ENCODE results near the gene DR1.

DR1 gene

DNA sequence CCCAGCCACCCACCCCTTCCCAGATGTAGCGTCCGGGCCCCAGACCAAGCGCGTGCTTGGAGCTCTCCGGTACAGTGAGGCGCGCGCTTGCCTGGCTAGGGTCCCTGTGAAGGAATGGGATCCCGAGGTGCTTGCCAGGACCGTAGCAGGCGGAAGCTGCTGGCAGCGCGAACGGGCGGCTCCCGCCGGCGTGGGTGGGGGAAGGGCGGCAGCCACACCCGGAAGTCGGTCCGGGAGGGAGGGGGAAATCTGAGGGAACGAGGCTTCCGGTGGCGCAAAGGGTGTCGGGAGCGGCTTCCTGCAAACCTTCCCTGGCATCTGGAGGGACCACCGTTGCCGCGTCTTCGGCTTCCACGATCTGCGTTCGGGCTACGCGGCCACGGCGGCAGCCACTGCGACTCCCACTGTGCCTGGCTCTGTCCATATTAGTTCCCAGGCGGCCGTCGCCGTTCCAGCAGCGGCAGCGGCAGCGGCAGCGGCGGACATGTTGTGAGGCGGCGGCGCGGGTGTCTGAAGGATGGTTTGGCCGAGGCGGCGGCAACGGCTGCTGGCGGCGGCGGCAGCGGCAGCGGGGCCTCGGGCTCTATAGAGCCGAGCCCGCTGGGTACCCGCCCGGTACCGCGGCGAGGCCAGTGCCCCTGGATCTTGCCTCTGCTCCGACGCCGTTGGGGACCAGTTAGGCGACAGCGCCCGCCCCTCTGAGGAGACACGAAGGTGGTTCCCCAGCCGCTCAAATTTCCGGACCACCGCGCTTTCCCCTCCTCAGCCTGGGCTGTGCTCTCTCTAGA is at the start of gene DR1:
Gene DR1, plus strand, starts transcription at position 275 of the 788 bp plus-strand sequence. CDS start 739 bp downstream, outside the sequence.
- in situ Hi-C loops (cut with MboI; ENCODE audit: low sequenced_read_pairs), result no loop called here

GRCh38 chr1:93296555-93297154 is 49.1 kb upstream of the DR1 start:
- in situ Hi-C loops (cut with MboI; ENCODE audit: low sequenced_read_pairs), result no loop called here

DNA sequence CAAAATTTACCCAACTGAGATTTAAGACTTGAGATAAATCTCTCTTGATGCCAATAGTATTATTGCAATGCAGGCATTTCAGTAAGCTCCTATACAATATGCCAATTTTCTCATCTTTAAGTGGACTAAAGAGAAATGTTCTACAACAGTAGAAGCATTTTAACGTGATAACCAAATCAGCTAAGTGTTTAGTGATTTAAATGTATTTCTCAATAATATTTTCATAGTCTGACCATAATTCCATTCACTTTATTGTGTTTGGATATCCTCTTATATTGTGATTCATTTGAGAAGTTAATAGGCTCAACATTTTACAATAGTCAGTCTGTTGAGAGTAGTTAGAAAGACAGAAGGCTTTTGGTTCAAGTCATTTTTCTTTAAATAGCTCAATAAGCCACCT is 44.6 kb upstream of the DR1 start:
- in situ Hi-C loops (cut with MboI; ENCODE audit: low sequenced_read_pairs), result loop anchor here (10.0 to 25.0 kb wide), 2 partner anchors 324 to 536 kb away; no protein-coding TSS in a partner anchor

GRCh38 chr1:93302078-93302477 is 43.6 kb upstream of the DR1 start:
- in situ Hi-C loops (cut with MboI; ENCODE audit: low sequenced_read_pairs), result loop anchor here (10.0 to 25.0 kb wide), 2 partner anchors 323 to 535 kb away; no protein-coding TSS in a partner anchor

- in situ Hi-C loops (cut with MboI; ENCODE audit: low sequenced_read_pairs), result loop anchor here (10.0 to 25.0 kb wide), 2 partner anchors 320 to 533 kb away; no protein-coding TSS in a partner anchor
These were observed 41.0 kb upstream of the DR1 start for GRCh38 chr1:93304716-93305138.

DNA sequence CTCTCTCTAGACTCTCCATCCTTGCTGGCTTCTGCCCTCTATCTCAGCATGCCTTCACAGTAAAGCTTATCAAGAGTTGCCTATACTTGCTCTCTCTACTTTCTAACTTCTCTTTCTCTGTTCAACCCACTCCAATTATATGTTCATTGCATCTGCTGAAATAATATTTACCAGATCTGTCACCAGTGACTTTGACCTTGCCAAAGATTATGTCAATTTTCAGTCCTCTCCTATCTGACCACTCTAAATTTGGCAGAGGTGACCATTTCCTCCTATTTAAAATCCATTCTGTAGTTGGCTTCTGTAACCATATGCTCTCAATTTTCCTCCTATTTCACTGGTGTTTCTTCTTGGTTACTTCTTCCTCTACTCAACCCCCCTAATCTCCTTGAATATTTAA is 38.8 kb upstream of the DR1 start:
- in situ Hi-C loops (cut with MboI; ENCODE audit: low sequenced_read_pairs), result loop anchor here (10.0 to 25.0 kb wide), 2 partner anchors 318 to 530 kb away; no protein-coding TSS in a partner anchor

GRCh38 chr1:93313026-93313425 is 32.7 kb upstream of the DR1 start:
- in situ Hi-C loops (cut with MboI; ENCODE audit: low sequenced_read_pairs), result loop anchor here (10.0 to 25.0 kb wide), 2 partner anchors 112 to 524 kb away; no protein-coding TSS in a partner anchor

DNA sequence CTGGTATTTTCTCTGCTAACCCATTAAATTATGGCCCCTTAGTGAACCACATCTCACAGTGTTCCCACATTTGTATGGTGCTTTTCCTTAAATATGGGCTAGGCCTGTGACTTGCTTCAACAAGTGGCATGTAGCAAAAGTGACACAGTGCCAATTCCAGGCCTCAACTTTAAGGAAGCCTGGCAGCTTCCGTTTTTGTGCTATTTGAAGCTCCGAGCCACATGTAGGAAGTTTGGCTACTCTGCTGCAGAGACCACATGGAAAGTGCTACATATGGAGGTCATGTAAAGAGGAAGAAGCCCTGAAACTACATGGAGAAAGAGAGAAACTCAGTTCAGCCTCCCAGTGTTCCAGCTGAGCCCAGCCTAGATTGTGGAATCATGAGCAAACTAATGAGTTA is 28.5 kb upstream of the DR1 start:
- in situ Hi-C loops (cut with MboI; ENCODE audit: low sequenced_read_pairs), result loop anchor here (10.0 to 25.0 kb wide), 2 partner anchors 108 to 520 kb away; no protein-coding TSS in a partner anchor

DNA sequence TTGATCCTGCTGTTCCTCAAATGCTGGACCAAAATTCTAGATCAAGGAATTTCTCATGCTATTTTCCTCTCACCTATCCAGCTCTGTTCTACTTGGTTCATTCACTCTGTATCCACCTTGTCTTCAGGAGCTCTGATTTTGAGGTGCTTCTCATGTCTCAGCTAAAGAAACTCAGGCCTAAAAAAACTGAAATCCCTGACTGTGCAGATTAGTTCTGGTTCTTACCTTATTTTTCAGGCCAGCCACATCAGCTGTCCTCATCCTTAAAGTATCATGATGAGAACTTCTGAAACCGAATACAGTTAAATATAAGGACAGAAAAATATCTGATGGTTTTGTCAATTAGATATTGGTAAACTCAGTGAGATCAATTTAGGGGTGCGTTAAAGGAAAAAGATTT is 27.8 kb upstream of the DR1 start:
- in situ Hi-C loops (cut with MboI; ENCODE audit: low sequenced_read_pairs), result loop anchor here (10.0 to 25.0 kb wide), 2 partner anchors 107 to 519 kb away; no protein-coding TSS in a partner anchor

DNA sequence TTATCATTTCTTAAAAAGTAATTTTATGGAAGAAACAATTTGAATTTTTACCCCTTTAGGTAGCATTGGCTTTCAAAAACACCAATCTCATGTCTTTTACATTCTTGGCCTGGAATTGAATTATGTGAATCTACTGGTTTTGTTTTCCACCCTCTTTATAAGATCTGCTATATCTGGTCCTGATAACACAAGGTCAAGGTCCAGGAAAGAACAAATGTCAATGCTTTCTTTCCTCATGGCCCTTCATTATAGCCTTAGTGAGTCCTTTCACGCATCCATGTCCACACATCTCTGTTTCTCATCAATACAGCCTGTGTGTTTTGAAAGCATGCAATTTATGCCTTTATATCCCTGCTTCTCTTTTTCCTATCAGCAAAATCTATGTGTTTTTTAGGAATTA is 24.0 kb upstream of the DR1 start:
- in situ Hi-C loops (cut with MboI; ENCODE audit: low sequenced_read_pairs), result loop anchor here (25.0 kb wide), 1 partner anchor 516 kb away; no protein-coding TSS in a partner anchor

- in situ Hi-C loops (cut with MboI; ENCODE audit: low sequenced_read_pairs), result loop anchor here (25.0 kb wide), 1 partner anchor 515 kb away; no protein-coding TSS in a partner anchor
These were observed 23.4 kb upstream of the DR1 start for GRCh38 chr1:93322349-93322748.

DNA sequence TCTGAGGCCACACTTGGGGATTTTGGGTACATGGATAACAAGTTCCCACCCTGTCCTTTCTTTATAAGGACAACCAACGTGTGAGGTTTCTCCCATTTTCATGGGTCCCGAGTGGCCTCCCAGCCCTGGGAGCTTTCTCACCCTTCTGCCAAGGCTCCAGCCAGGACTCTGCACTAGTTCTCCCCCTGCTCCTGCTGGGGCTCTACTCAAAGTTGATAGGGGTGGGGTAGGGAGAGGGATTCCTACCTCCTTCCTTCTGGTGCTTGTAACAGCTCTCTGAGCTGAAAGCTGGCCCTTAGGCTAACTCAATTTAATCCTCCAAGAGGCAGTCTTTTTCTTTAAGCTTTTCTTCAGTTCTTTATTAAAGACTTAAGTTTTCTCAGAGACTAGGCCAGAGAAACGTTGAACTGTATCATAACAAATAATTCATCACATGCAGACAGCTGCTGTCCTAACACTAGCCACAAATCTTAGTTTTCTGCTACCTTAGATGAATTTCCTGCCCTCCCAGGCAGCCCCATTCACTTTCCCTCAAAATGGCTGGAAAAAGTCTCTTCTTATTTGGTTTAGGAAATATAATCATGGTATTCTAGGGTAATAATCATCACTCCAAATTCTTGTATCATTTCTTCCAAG is 22.4 kb upstream of the DR1 start:
- in situ Hi-C loops (cut with MboI; ENCODE audit: low sequenced_read_pairs), result loop anchor here (25.0 kb wide), 1 partner anchor 514 kb away; no protein-coding TSS in a partner anchor

DNA sequence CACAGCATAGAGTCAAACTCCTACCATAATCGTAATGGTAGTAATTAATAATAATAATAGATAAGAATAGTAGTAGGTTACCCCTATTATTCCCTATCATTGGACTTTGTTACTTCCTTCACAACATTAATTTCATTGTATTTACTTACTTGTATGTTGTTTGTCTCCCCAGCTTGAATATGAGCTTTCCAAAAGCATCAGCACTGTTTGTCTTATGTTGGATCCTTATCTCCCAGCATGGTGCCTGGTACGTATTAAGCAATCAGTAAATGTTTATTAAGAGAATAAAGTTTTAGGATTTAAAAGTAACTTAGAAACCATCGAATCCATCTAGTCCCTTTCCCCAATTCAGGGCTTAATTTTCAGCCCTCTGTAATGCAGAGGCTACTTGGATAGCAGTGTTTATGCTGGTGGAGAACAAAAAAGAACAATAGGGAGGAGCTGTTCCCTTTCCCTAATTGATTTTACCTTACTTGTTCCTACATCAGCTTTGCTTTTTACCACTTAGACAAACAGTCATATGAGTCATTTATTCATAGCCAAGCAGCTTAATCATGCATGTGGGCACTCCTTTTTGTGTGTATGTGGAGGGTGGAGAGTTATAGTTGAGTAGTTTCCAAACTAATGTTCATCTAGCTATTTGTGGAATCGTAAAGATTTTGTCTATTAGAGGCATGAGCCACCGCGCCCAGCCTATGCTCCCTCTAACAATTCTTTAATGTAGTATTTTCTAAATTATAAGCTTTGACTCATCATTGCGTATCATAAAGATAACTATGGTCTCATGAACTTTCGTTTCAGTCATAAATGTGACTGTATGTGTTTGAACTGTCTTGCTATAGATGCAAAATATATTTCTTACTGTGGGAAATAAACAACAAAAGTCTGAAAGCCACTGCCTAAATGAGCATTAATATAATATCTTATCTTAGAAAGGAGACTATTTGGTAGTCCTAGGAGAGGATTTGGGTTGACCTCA is 20.9 kb upstream of the DR1 start:
- in situ Hi-C loops (cut with MboI; ENCODE audit: low sequenced_read_pairs), result loop anchor here (25.0 kb wide), 1 partner anchor 513 kb away; no protein-coding TSS in a partner anchor

DNA sequence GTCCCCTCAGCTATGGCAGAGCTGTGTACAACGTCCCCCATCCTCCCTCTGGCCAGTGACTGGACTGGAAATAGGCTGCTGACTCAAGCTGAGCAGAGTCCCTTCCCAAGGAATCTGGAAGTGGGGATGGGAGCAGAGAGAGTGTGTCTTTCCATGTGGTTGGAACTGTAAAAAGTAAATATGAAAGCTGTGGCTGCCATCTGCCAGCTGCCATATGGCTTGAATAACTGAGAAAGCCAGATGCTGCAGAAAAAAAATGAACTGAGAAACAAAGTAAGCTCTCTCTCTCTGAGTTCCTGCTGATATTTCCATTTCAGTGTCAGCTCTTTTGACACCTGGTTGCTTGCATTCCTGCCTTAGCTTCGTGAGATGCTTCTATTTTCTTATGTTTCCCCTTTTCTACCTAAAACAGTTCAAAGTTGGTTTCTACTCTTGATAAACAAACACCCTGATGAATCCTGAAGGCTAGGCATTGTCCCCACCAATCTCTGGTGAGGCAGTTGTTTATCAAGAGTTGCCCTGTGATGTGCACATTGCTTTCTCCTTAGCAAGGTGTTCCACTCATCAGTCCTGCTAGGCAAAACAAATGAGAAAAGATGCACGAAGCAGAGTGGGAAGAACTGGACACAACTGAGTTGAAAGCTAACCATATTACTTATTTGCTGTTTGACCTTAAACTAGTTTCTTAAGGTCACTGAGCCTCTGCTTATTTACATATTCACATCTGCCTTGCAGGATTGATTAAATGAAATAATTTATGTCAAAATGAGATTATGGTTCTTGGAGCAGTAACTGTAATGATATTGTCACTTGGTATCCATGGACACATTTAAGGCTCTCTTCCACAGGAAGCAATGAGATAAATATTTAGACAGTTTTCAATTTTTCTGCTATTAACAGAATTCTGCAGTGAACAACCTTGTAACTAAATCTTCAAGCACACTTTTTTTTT is 16.6 kb upstream of the DR1 start:
- in situ Hi-C loops (cut with MboI; ENCODE audit: low sequenced_read_pairs), result no loop called here

DNA sequence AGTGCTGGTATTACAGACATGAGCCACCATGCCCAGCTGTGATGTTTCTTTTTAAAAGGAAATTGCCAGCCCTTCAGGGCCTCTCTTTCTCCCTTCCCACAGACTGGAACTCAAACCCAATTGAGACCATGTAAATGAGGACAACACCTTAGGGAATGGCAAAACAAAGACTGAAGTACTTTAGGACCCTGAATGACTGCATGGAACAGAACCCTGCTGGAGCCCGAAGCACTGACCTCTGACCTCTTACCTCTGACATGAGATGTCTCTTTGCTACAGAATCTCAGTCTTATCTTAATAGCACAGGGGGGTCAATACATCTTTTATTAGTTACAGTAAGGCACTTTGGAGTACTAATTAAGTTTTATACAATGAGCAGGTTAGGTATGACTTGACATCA is 15.5 kb upstream of the DR1 start:
- in situ Hi-C loops (cut with MboI; ENCODE audit: low sequenced_read_pairs), result no loop called here

DNA sequence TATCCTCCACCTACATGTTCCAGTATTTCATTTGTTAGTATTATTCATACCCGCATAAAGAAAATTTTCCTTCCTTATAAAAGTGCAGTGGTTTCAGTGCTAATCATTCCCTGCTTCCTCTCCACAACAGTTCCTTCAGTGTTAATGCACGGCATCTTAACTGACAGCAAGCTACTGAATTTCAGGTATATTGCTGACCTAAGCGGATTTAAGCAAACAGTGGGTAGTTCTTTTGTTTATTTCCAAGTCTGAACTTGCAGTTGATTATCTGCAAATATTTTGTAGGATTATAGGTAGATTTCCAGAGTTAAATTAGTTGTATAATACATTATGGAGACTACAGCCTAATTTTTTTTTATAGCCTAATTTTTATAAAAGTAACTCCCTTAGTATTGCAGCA is 15.1 kb upstream of the DR1 start:
- in situ Hi-C loops (cut with MboI; ENCODE audit: low sequenced_read_pairs), result no loop called here

DNA sequence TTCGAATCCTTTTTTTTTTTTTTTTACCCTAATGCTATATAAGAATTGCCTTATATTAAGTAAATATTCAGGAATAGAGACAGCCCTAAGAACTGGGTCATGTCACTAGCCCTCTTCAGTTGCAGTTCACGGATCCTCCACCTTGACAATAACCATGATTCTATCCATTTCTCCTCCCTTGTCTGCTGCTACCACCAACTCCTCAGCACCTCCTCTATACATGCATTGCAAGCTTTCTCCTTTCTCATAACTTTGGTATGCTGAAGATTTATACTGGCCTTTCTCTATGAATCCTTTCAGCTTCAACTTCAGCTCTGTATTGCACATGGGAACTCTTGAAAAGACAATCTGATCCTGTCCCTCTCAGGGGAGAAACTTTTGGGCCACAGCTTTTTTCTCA is 14.3 kb upstream of the DR1 start:
- in situ Hi-C loops (cut with MboI; ENCODE audit: low sequenced_read_pairs), result no loop called here

- in situ Hi-C loops (cut with MboI; ENCODE audit: low sequenced_read_pairs), result no loop called here
These were observed 13.3 kb upstream of the DR1 start for GRCh38 chr1:93332368-93332767.

Data from HL-60/S4 (cell line).